Measurements from ENCODE around the gene ST3GAL2. TPM values are rescaled to one million over a fixed set of nuclear protein-coding genes. Genes with fewer than 3 reads are reported as not detected.
"Not testable (repeated sequence)": the region's sequence is repeated elsewhere in the genome, so short reads cannot be mapped to it uniquely, and the experiment has no call there.

ST3GAL2 gene
- polyA plus RNA-seq, 1 experiment = 12.4 TPM

DNA sequence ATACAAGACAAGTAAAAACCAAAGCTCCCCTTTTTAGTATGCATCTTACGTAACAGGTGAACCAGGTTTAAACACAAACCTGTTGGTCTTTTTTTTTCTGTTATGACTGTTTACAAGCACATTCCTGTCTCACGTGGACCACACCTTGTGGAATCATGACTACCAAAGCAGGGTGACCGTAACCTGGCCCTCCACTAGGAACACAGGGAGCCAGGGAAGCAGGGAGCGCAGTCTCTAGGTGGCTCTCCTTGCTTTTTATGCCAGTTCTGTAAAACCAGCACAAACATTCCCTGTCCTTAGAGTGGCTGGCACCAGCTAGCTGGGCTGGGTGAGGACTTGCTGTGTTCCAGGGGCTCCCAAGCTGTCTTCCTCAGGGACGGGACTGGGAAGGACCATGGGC, 48.1 kb downstream of the ST3GAL2 start:
- DNase-seq (ENCODE audit: low read depth, low spot score) = no peak
- ChIA-PET CTCF (no interaction called here), POLR2A (no interaction called here)

GRCh38 chr16:70388006-70388680, 50.8 kb downstream of the ST3GAL2 start:
- Histone ChIP-seq H3K9me3 (ENCODE audit: control insufficient read depth, insufficient read depth, low read length) (no peaks in the 10 kb centered on the region; the same call in 1 of the 2 replicates), H3K27me3 (ENCODE audit: control insufficient read depth, insufficient read depth, low read length) (no peaks in the 10 kb centered on the region), H3K4me3 (ENCODE audit: low read depth, low read length) (no peak overlapping the region), H3K27ac (ENCODE audit: low read depth, low read length) (no peak overlapping the region)
- CTCF ChIA-PET = no interaction called here
- TF ChIP-seq CTCF (IDR thresholded peaks at IDR 0.05; ENCODE audit: low read depth, low read length) = no peak
- POLR2A ChIA-PET = interaction anchor here (1.2 kb wide), 1 partner anchor 9 kb away, joined by 7 read pairs; no protein-coding TSS in a partner anchor
- no peak for DNase-seq (ENCODE audit: low read depth, low spot score)

More for the DNA sequence above, 48.1 kb downstream of the ST3GAL2 start:
- H3K4me3 ChIP-seq (ENCODE audit: low read depth, low read length) = no peak overlapping the region
- no peak overlapping the region for H3K27ac ChIP-seq (ENCODE audit: low read depth, low read length)
- H3K27me3 ChIP-seq (ENCODE audit: control insufficient read depth, insufficient read depth, low read length) = no peaks in the 10 kb centered on the region
- TF ChIP-seq CTCF (IDR thresholded peaks at IDR 0.05; ENCODE audit: low read depth, low read length) = no peak
- no peaks in the 10 kb centered on the region; the same call in 1 of the 2 replicates for H3K9me3 ChIP-seq (ENCODE audit: control insufficient read depth, insufficient read depth, low read length)

- H3K9me3 ChIP-seq (ENCODE audit: control insufficient read depth, insufficient read depth, low read length); H3K27me3 ChIP-seq (ENCODE audit: control insufficient read depth, insufficient read depth, low read length); H3K4me3 ChIP-seq (ENCODE audit: low read depth, low read length); DNase-seq (ENCODE audit: low read depth, low spot score); H3K27ac ChIP-seq (ENCODE audit: low read depth, low read length); POLR2A ChIA-PET: not testable (repeated sequence)
- CTCF ChIA-PET = interaction anchor here (1.3 kb wide), 1 partner anchor 268 kb away, joined by 3 read pairs; no protein-coding TSS in a partner anchor
Measured at GRCh38 chr16:70386289-70386986, 52.5 kb downstream of the ST3GAL2 start.

GRCh38 chr16:70383421-70383960, 55.4 kb downstream of the ST3GAL2 start:
- no peak overlapping the region for H3K27ac ChIP-seq (ENCODE audit: low read depth, low read length)
- no peak for DNase-seq (ENCODE audit: low read depth, low spot score)
- H3K4me3 ChIP-seq (ENCODE audit: low read depth, low read length) = no peak overlapping the region
- no peak for TF ChIP-seq CTCF (IDR thresholded peaks at IDR 0.05; ENCODE audit: low read depth, low read length)
- ChIA-PET POLR2A (interaction anchor here (1.0 kb wide), 1 partner anchor 9 kb away, joined by 5 read pairs; no protein-coding TSS in a partner anchor), CTCF (no interaction called here)
- peaks cover 4% of the 10 kb centered on the region; the same call in 1 of the 2 replicates for H3K9me3 ChIP-seq (ENCODE audit: control insufficient read depth, insufficient read depth, low read length)
- no peaks in the 10 kb centered on the region for H3K27me3 ChIP-seq (ENCODE audit: control insufficient read depth, insufficient read depth, low read length)

DNA sequence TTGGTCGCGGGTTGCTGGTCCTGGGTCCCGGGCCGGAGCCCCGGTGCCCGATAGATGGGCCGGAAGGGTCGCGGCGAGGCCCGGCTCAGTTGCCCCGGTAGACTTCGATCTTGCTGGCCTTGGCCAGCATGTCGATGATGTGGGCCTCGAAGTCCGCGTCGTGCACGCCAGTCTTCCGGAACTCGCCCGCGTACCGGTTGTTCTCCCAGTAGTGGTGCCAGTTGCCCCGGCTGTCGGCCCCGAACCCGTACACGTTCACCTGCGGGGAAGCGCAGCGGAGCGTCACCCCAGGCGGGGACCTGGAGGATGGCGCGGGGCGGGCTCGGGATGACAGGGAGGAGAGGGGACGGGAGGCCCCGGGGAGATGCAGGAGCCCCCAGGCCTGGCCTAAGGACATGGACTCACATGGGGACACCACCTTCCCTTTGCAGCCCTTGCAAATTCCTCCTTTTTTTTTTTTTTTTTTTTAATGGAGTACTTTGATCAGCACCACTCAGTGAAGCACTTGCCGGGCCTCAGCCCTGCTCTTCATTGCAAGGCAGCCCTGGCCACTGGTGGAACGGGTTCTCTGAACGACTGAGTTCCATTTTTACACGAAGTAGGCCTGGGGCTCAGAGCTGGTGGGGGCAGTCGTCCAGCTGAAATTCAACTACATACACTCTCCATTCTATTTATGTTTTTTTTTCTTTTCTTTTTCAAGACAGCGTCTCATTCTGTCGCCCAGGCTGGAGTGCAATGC, 57.1 kb downstream of the ST3GAL2 start:
- no peaks in the 10 kb centered on the region for H3K27me3 ChIP-seq (ENCODE audit: control insufficient read depth, insufficient read depth, low read length)
- ChIA-PET CTCF (interaction anchor here (0.7 to 1.5 kb wide), 4 partner anchors 10 to 302 kb away, joined by 3 to 6 read pairs (median 4); no protein-coding TSS in a partner anchor), POLR2A (interaction anchor here (0.6 to 2.4 kb wide), 23 partner anchors 9 to 272 kb away, joined by 3 to 31 read pairs (median 4); partner anchors contain the start of genes COG4, FCSK, SF3B3 and ST3GAL2)
- H3K27ac ChIP-seq (ENCODE audit: low read depth, low read length) = peak overlapping the region; percentile 21
- peak overlapping the region; percentile 81 for H3K4me3 ChIP-seq (ENCODE audit: low read depth, low read length)
- no peak for TF ChIP-seq CTCF (IDR thresholded peaks at IDR 0.05; ENCODE audit: low read depth, low read length)
- peaks cover 4% of the 10 kb centered on the region; the same call in 1 of the 2 replicates for H3K9me3 ChIP-seq (ENCODE audit: control insufficient read depth, insufficient read depth, low read length)
- no peak for DNase-seq (ENCODE audit: low read depth, low spot score)

Measured in AG04450 (cell line).